HG02623 (cell line): Measurements from ENCODE around the gene PCDHA8.
"Not testable (repeated sequence)": the region's sequence is repeated elsewhere in the genome, so short reads cannot be mapped to it uniquely, and the experiment has no call there.

ENCODE experiments used
- ATAC-seq: cut with Tn5 transposase; IDR thresholded peaks from one replicate; pipeline ENCODE4 v1.9.1; 2021; ENCODE audit warnings: moderate library complexity; ENCODE audit not compliant: unreplicated experiment

Gene PCDHA8

GRCh38 chr5:140869555-140869886 lies 28.5 kb downstream of the PCDHA8 start:
- no peak for ATAC-seq

- no peak for ATAC-seq
Observed at GRCh38 chr5:140870221-140871201, 29.5 kb downstream of the PCDHA8 start.

GRCh38 chr5:140875085-140876065 lies 34.4 kb downstream of the PCDHA8 start, which contains the start of gene PCDHA12:
TSS of gene PCDHA12 (plus strand) at chr5:140875308. CDS start at chr5:140875473, 165 bp downstream.
- ATAC-seq, result no peak

GRCh38 chr5:140876541-140877261 lies 35.7 kb downstream of the PCDHA8 start:
- not testable (repeated sequence) for ATAC-seq

GRCh38 chr5:140877262-140877581 lies 36.2 kb downstream of the PCDHA8 start:
- no peak for ATAC-seq

GRCh38 chr5:140881889-140882590 lies 41.1 kb downstream of the PCDHA8 start, which contains the start of gene PCDHA13:
TSS of gene PCDHA13 (plus strand) at chr5:140882124. CDS start at chr5:140882269, 145 bp downstream.
- ATAC-seq, result no peak

GRCh38 chr5:140882591-140882899 lies 41.6 kb downstream of the PCDHA8 start:
- ATAC-seq, result no peak

GRCh38 chr5:140883373-140883772 lies 42.4 kb downstream of the PCDHA8 start:
- no peak for ATAC-seq

- ATAC-seq, result no peak
Observed at GRCh38 chr5:140883927-140884697, 43.1 kb downstream of the PCDHA8 start.
